HL-60 (cell line): ENCODE results near the gene CLEC2B.
"Not testable (repeated sequence)": the region's sequence is repeated elsewhere in the genome, so short reads cannot be mapped to it uniquely, and the experiment has no call there.

Experiments used
- DNase-seq, 2 experiments: peaks; one replicate each; pipeline ENCODE4 v3.0.0-alpha.2; 2010 to 2020; ENCODE audit warnings: low read depth in 1 of 2, low spot score in 1 of 2
- H3K27ac ChIP-seq: fragments of 250-450 bp; sonication (Bioruptor Pico); replicated peaks from 2 replicates; pipeline ENCODE4 v1.5.1; 2020; ENCODE audit warnings: mild to moderate bottlenecking, moderate library complexity
- H3K27me3 ChIP-seq: fragments of 250-450 bp; sonication (Bioruptor Pico); 2 replicates; pipeline ENCODE4 v1.5.1; 2021; ENCODE audit warnings: mild to moderate bottlenecking, moderate library complexity; ENCODE audit not compliant: insufficient read depth, poor library complexity, severe bottlenecking
- H3K4me3 ChIP-seq: replicated peaks from 2 replicates; pipeline ENCODE4 v1.5.1; 2011; ENCODE audit warnings: mild to moderate bottlenecking, control low read depth, low read length; ENCODE audit not compliant: insufficient read depth
- GABPA ChIP-seq: IDR thresholded peaks from 2 replicates; pipeline ENCODE4 v1.6.1; 2012; ENCODE audit warnings: low read depth
- POLR2AphosphoS5 ChIP-seq: IDR thresholded peaks from 2 replicates; pipeline ENCODE4 v1.6.1; 2012; ENCODE audit warnings: low read depth
- SPI1 ChIP-seq: IDR thresholded peaks from 2 replicates; pipeline ENCODE4 v1.6.1; 2012; ENCODE audit warnings: low read depth, mild to moderate bottlenecking, borderline replicate concordance
- TF ChIP-seq, protein P1 (sequence below): IDR thresholded peaks from one replicate; pipeline ENCODE4 v1.5.1; 2011; ENCODE audit warnings: low read length, control low read depth, inconsistent platforms; ENCODE audit not compliant: insufficient read depth
- TF ChIP-seq, protein P2 (sequence below): IDR thresholded peaks from 2 replicates; pipeline ENCODE4 v1.6.1; 2012; ENCODE audit warnings: low read depth; ENCODE audit not compliant: insufficient replicate concordance

The CLEC2B gene

DNA sequence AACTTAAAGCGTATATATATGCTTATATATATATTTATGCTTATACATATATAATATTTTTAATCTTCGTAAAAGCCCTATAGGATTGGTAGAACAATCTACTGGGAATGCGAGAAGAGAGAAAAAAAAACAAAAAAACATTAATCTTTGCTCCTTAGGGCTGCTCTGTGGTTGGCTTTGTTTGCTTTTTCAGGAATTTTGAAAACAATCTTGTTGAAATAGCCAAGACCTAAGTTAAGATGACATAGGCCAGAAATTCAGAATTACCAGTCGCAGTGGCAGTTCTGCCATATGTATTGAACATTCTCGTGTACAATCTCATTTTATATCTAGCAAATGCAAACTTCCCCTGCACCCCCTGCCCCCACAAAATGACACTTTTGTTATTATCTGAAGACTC lies 12.8 kb upstream of the CLEC2B start:
- TF ChIP-seq, protein P1, sequence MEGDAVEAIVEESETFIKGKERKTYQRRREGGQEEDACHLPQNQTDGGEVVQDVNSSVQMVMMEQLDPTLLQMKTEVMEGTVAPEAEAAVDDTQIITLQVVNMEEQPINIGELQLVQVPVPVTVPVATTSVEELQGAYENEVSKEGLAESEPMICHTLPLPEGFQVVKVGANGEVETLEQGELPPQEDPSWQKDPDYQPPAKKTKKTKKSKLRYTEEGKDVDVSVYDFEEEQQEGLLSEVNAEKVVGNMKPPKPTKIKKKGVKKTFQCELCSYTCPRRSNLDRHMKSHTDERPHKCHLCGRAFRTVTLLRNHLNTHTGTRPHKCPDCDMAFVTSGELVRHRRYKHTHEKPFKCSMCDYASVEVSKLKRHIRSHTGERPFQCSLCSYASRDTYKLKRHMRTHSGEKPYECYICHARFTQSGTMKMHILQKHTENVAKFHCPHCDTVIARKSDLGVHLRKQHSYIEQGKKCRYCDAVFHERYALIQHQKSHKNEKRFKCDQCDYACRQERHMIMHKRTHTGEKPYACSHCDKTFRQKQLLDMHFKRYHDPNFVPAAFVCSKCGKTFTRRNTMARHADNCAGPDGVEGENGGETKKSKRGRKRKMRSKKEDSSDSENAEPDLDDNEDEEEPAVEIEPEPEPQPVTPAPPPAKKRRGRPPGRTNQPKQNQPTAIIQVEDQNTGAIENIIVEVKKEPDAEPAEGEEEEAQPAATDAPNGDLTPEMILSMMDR = no peak
- TF ChIP-seq POLR2AphosphoS5 (no peak), SPI1 (no peak), GABPA (no peak)
- TF ChIP-seq, protein P2, sequence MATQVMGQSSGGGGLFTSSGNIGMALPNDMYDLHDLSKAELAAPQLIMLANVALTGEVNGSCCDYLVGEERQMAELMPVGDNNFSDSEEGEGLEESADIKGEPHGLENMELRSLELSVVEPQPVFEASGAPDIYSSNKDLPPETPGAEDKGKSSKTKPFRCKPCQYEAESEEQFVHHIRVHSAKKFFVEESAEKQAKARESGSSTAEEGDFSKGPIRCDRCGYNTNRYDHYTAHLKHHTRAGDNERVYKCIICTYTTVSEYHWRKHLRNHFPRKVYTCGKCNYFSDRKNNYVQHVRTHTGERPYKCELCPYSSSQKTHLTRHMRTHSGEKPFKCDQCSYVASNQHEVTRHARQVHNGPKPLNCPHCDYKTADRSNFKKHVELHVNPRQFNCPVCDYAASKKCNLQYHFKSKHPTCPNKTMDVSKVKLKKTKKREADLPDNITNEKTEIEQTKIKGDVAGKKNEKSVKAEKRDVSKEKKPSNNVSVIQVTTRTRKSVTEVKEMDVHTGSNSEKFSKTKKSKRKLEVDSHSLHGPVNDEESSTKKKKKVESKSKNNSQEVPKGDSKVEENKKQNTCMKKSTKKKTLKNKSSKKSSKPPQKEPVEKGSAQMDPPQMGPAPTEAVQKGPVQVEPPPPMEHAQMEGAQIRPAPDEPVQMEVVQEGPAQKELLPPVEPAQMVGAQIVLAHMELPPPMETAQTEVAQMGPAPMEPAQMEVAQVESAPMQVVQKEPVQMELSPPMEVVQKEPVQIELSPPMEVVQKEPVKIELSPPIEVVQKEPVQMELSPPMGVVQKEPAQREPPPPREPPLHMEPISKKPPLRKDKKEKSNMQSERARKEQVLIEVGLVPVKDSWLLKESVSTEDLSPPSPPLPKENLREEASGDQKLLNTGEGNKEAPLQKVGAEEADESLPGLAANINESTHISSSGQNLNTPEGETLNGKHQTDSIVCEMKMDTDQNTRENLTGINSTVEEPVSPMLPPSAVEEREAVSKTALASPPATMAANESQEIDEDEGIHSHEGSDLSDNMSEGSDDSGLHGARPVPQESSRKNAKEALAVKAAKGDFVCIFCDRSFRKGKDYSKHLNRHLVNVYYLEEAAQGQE = no peak
- H3K27me3 ChIP-seq = no peaks in the 10 kb centered on the region

DNA sequence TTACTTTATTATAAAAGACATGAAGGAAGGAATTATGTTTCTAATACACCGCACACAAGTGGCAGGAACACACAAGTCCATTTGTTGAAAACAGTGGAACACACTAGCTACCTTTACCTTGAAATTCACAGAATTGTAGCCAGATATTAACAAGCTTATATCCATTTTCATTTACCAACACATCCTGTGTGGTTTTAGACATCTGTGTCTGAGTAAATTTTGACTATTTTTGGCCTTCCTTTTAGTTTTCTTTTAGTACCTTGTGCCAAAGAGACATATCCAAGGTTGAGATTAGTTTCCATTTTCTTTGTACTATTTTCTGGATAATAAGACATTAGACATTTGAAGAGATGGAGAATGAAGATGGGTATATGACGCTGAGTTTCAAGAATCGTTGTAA lies 12.1 kb upstream of the CLEC2B start, which contains the start of gene KLRF2:
Gene KLRF2, plus strand, starts transcription at position 244 of the 400 bp plus-strand sequence. Its CDS starts 107 bp downstream, at position 351.
- DNase-seq = no peak
- H3K4me3 ChIP-seq = no peak within 1 kb of the TSS
- H3K27ac ChIP-seq = no peak within 1 kb of the TSS
- H3K27me3 ChIP-seq = no peaks in the 10 kb centered on the region
- TF ChIP-seq SPI1 (no peak), POLR2AphosphoS5 (no peak), GABPA (no peak)
- TF ChIP-seq, protein P1 = no peak
- TF ChIP-seq, protein P2 = no peak

More for the DNA sequence above, 12.8 kb upstream of the CLEC2B start:
- H3K4me3 ChIP-seq = no peak overlapping the region
- no peak for DNase-seq
- no peak overlapping the region for H3K27ac ChIP-seq

DNA sequence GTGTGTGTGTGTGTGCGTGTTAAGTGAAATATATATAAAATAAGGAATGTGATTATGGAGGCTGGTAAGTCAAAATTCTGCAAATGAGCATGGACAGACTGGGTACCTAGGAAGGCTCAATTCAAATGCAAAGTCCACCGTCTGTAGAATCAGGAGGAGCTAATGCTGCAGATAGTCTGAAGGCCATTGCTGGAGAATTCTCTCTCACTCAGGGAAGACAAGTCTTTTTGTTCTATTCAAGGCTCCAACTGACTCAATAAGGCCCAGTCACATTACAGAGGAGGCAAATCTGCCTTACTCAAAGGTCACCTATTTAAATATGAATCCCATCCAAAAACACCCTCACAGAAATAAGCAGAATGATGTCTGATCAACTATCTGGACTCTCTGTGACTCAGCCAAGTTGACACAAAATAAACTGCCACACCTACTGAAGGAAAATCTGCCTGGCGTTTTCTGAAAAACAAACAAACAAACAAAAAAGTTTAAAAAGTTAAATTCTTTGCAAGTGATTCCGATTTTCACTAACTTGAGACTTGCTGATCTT lies 11.5 kb upstream of the CLEC2B start:
- no peak for DNase-seq
- Histone ChIP-seq H3K27me3 (no peaks in the 10 kb centered on the region), H3K27ac (no peak overlapping the region), H3K4me3 (no peak overlapping the region)
- TF ChIP-seq, protein P2 = no peak
- TF ChIP-seq, protein P1 = no peak
- TF ChIP-seq SPI1 = no peak
- TF ChIP-seq POLR2AphosphoS5 = no peak
- TF ChIP-seq GABPA = no peak

DNA sequence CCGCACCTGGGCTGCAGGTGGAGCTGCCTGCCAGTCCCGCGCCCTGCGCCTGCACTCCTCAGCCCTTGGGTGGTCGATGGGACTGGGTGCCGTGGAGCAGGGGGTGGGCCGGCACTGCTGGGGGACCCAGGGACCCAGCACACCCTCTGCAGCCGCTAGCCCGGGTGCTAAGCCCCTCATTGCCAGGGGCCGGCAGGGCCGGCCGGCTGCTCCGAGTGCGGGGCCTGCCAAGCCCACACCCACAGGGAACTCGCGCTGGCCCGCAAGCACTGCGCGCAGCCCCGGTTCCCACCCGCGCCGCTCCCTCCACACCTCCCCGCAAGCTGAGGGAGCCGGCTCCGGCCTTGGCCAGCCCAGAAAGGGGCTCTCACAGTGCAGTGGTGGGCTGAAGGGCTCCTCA lies 7.0 kb upstream of the CLEC2B start:
- H3K27me3 ChIP-seq, H3K27ac ChIP-seq, H3K4me3 ChIP-seq, DNase-seq: not testable (repeated sequence)
